Ascending aorta (tissue), 2 donors: ENCODE measurements around the gene TGFBR2. TPM values are rescaled to one million over a fixed set of nuclear protein-coding genes. Genes with fewer than 3 reads are reported as not detected.
"Not testable (repeated sequence)": the region's sequence is repeated elsewhere in the genome, so short reads cannot be mapped to it uniquely, and the experiment has no call there.

ENCODE experiments used
- DNase-seq, 2 donors: peaks; one replicate each; pipeline ENCODE4 v3.0.0-alpha.2; 2019; ENCODE audit warnings: low spot score in 2 of 2
- H3K27ac ChIP-seq, 2 donors: fragments of 200-600 bp; sonication (generic); one replicate each; pipeline ENCODE4 v1.5.1; 2016 to 2017; ENCODE audit warnings: mild to moderate bottlenecking in 1 of 2
- H3K27me3 ChIP-seq: fragments of 200-600 bp; sonication (generic); one replicate; pipeline ENCODE4 v1.5.1; 2017
- H3K36me3 ChIP-seq, 2 donors: fragments of 200-600 bp; sonication (generic); one replicate each; pipeline ENCODE4 v1.5.1; 2016
- H3K4me1 ChIP-seq, 2 donors: fragments of 200-600 bp; sonication (generic); one replicate each; pipeline ENCODE4 v1.5.1; 2016 to 2017; ENCODE audit warnings: mild to moderate bottlenecking in 1 of 2
- H3K4me3 ChIP-seq, 2 donors: fragments of 200-600 bp; sonication (generic); one replicate each; pipeline ENCODE4 v1.5.1; 2016 to 2017; ENCODE audit warnings: mild to moderate bottlenecking in 1 of 2
- H3K9me3 ChIP-seq, 2 donors: fragments of 200-600 bp; sonication (generic); one replicate each; pipeline ENCODE4 v1.5.1; 2016
- intact Hi-C: fragments of 100-400 bp; cut with DNase I; formaldehyde crosslinking; loops from one replicate; pipeline ENCODE4 v1.15.1; 2023
- total RNA-seq: library from RNA; depleted of rRNA; stranded (reverse); fragments of >200 nt; gene quantifications from one replicate; pipeline ENCODE4 v1.1.0, GENCODE V29; 2016
- TF ChIP-seq, protein P1 (sequence below), 3 experiments: fragments of 200-600 bp in 2 of 3; fragments of 450-650 bp in 1 of 3; sonication (generic) in 2 of 3; IDR thresholded peaks; one replicate each; pipeline ENCODE4 v1.5.1; 2016 to 2019; ENCODE audit warnings: antibody characterized with exemption in 3 of 3, mild to moderate bottlenecking in 1 of 3, moderate library complexity in 1 of 3

TGFBR2 gene
- total RNA-seq, 1 donor from 2014 or later: 343 TPM

DNA sequence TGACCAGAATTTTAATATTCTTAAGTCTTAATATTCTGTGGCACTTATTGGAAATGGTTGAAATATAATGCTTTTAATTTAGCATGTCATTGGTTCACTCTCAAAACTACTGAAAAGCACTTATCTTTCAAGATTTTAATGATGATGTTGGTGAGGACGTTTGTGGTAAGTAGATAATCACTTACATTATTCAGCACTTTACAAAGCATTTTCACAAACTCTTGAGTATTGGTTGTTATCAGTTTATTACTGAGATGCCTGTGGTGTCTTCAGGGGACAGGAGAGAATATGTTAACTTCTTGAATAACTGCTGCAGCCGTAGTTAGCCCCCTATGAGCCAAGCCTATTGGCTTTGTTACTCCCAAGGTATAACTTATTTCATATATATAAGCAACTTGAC, 15.2 kb downstream of the TGFBR2 start:
- Histone ChIP-seq H3K4me1 (peaks cover 9 to 32% of the 10 kb centered on the region in 2 donors), H3K27me3 (no peaks in the 10 kb centered on the region), H3K4me3 (no peak overlapping the region), H3K36me3 (peaks cover 9 to 18% of the 10 kb centered on the region in 2 donors), H3K9me3 (no peaks in the 10 kb centered on the region), H3K27ac (no peak overlapping the region)
- no peak for DNase-seq
- TF ChIP-seq, protein P1, sequence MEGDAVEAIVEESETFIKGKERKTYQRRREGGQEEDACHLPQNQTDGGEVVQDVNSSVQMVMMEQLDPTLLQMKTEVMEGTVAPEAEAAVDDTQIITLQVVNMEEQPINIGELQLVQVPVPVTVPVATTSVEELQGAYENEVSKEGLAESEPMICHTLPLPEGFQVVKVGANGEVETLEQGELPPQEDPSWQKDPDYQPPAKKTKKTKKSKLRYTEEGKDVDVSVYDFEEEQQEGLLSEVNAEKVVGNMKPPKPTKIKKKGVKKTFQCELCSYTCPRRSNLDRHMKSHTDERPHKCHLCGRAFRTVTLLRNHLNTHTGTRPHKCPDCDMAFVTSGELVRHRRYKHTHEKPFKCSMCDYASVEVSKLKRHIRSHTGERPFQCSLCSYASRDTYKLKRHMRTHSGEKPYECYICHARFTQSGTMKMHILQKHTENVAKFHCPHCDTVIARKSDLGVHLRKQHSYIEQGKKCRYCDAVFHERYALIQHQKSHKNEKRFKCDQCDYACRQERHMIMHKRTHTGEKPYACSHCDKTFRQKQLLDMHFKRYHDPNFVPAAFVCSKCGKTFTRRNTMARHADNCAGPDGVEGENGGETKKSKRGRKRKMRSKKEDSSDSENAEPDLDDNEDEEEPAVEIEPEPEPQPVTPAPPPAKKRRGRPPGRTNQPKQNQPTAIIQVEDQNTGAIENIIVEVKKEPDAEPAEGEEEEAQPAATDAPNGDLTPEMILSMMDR (IDR thresholded peaks at IDR 0.05): no peak
- intact Hi-C loops: loop anchor here (5.0 kb wide), 1 partner anchor 51 kb away; no protein-coding TSS in a partner anchor

GRCh38 chr3:30622047-30622545, 15.7 kb downstream of the TGFBR2 start:
- Histone ChIP-seq H3K36me3 (peaks cover 9 to 18% of the 10 kb centered on the region in 2 donors), H3K9me3 (no peaks in the 10 kb centered on the region), H3K4me1 (peaks cover 14 to 34% of the 10 kb centered on the region in 2 donors), H3K27me3 (no peaks in the 10 kb centered on the region), H3K27ac (peak overlapping the region in 1 of 2 donors; percentile 2), H3K4me3 (no peak overlapping the region)
- intact Hi-C loops: loop anchor here (5.0 kb wide), 1 partner anchor 50 kb away; no protein-coding TSS in a partner anchor
- no peak for DNase-seq
- TF ChIP-seq, protein P1 (IDR thresholded peaks at IDR 0.05): no peak

DNA sequence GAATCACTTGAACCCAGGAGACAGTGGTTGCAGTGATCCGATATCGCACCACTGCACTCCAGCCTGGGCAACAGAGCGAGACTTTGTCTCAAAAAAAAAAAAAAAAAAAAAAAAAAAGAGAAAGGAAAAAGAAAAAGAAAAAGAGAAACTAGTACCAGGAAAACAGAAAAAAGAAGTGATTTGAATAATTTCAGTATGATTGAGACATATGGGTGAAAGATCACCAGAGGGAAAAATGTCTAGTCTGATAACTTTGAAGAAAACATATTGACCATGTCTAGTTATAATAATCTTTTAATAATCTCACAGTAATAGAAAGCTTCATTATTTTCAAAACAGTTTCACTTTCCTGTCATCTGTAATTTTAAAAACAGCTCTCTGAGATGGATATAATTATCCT, 16.4 kb downstream of the TGFBR2 start:
- H3K4me1 ChIP-seq: peaks cover 16 to 36% of the 10 kb centered on the region in 2 donors
- H3K9me3 ChIP-seq: no peaks in the 10 kb centered on the region
- H3K4me3 ChIP-seq: no peak overlapping the region
- H3K27me3 ChIP-seq: no peaks in the 10 kb centered on the region
- intact Hi-C loops: loop anchor here (5.0 kb wide), 1 partner anchor 50 kb away; no protein-coding TSS in a partner anchor
- peak overlapping the region in 1 of 2 donors; percentile 42 for H3K27ac ChIP-seq
- TF ChIP-seq, protein P1 (IDR thresholded peaks at IDR 0.05): no peak
- H3K36me3 ChIP-seq: peaks cover 9 to 18% of the 10 kb centered on the region in 2 donors
- no peak for DNase-seq

GRCh38 chr3:30623351-30623750, 16.9 kb downstream of the TGFBR2 start:
- Histone ChIP-seq H3K4me1 (peaks cover 19 to 36% of the 10 kb centered on the region in 2 donors), H3K27me3 (no peaks in the 10 kb centered on the region)

GRCh38 chr3:30624480-30624879, 18.1 kb downstream of the TGFBR2 start:
- intact Hi-C loops: loop anchor here (5.0 kb wide), 1 partner anchor 48 kb away; no protein-coding TSS in a partner anchor
- H3K4me3 ChIP-seq, H3K9me3 ChIP-seq, DNase-seq, H3K27ac ChIP-seq, H3K27me3 ChIP-seq: not testable (repeated sequence)
- Histone ChIP-seq H3K36me3 (peaks cover 9 to 18% of the 10 kb centered on the region in 2 donors), H3K4me1 (peaks cover 24 to 45% of the 10 kb centered on the region in 2 donors)

More at GRCh38 chr3:30623351-30623750, 16.9 kb downstream of the TGFBR2 start:
- Histone ChIP-seq H3K27ac (peak overlapping the region; percentile 6 to 42), H3K4me3 (no peak overlapping the region), H3K9me3 (no peaks in the 10 kb centered on the region), H3K36me3 (peaks cover 9 to 18% of the 10 kb centered on the region in 2 donors)
- intact Hi-C loops: loop anchor here (5.0 kb wide), 1 partner anchor 49 kb away; no protein-coding TSS in a partner anchor
- TF ChIP-seq, protein P1 (IDR thresholded peaks at IDR 0.05): no peak
- no peak for DNase-seq

GRCh38 chr3:30625541-30626438, 19.4 kb downstream of the TGFBR2 start:
- TF ChIP-seq, protein P1 (IDR thresholded peaks at IDR 0.05): no peak
- peaks cover 24 to 50% of the 10 kb centered on the region in 2 donors for H3K4me1 ChIP-seq
- no peaks in the 10 kb centered on the region for H3K9me3 ChIP-seq
- H3K36me3 ChIP-seq: peaks cover 13 to 28% of the 10 kb centered on the region in 2 donors
- H3K4me3 ChIP-seq: no peak overlapping the region
- DNase-seq: no peak
- no peaks in the 10 kb centered on the region for H3K27me3 ChIP-seq
- intact Hi-C loops: no loop called here
- peak overlapping the region; percentile 44 to 82 for H3K27ac ChIP-seq
